HG03060 (cell line): Measurements from ENCODE around the gene LRMDA.
"Not testable (repeated sequence)": the region's sequence is repeated elsewhere in the genome, so short reads cannot be mapped to it uniquely, and the experiment has no call there.

Experiments
- ATAC-seq: cut with Tn5 transposase; IDR thresholded peaks from one replicate; pipeline ENCODE4 v1.9.1; 2021; ENCODE audit warnings: low read depth, moderate number of reproducible peaks; ENCODE audit not compliant: unreplicated experiment

The LRMDA gene

GRCh38 chr10:75762431-75762802 is 331.0 kb downstream of the LRMDA start:
- ATAC-seq = no peak

- no peak for ATAC-seq
These were observed 332.2 kb downstream of the LRMDA start for GRCh38 chr10:75763652-75764051.

- no peak for ATAC-seq
These were observed 333.8 kb downstream of the LRMDA start for GRCh38 chr10:75764974-75765788.

- ATAC-seq = no peak
These were observed 334.3 kb downstream of the LRMDA start for GRCh38 chr10:75765789-75766096.

- no peak for ATAC-seq
These were observed 334.7 kb downstream of the LRMDA start for GRCh38 chr10:75766106-75766505.

- not testable (repeated sequence) for ATAC-seq
These were observed 335.3 kb downstream of the LRMDA start for GRCh38 chr10:75766752-75767151.

GRCh38 chr10:75770626-75771081 is 339.2 kb downstream of the LRMDA start:
- no peak for ATAC-seq

GRCh38 chr10:75771606-75772005 is 340.2 kb downstream of the LRMDA start:
- no peak for ATAC-seq

GRCh38 chr10:75772153-75772887 is 340.9 kb downstream of the LRMDA start:
- ATAC-seq = no peak

- no peak for ATAC-seq
These were observed 341.9 kb downstream of the LRMDA start for GRCh38 chr10:75773231-75773780.

GRCh38 chr10:75773813-75774782 is 342.7 kb downstream of the LRMDA start:
- no peak for ATAC-seq

GRCh38 chr10:75774783-75775490 is 343.5 kb downstream of the LRMDA start:
- no peak for ATAC-seq

GRCh38 chr10:75776738-75777504 is 345.5 kb downstream of the LRMDA start:
- ATAC-seq = no peak

GRCh38 chr10:75778665-75779064 is 347.2 kb downstream of the LRMDA start:
- ATAC-seq = no peak

- ATAC-seq = no peak
These were observed 347.9 kb downstream of the LRMDA start for GRCh38 chr10:75779276-75779675.

GRCh38 chr10:75782463-75783248 is 351.2 kb downstream of the LRMDA start:
- ATAC-seq = no peak

GRCh38 chr10:75788394-75789205 is 357.2 kb downstream of the LRMDA start:
- ATAC-seq = no peak

GRCh38 chr10:75793848-75794247 is 362.4 kb downstream of the LRMDA start:
- no peak for ATAC-seq
